Gastroesophageal sphincter (tissue), 4 donors: Measurements from ENCODE around the gene IZUMO2. TPM values are rescaled to one million over a fixed set of nuclear protein-coding genes. Genes with fewer than 3 reads are reported as not detected.

Source experiments
- ATAC-seq: fragments of 150-250 bp; one replicate; pipeline ENCODE4 v1.9.1; 2016; ENCODE audit warnings: mild to moderate bottlenecking, moderate library complexity
- H3K27ac ChIP-seq, 4 donors: fragments of 200-600 bp; sonication (generic) in 3 of 4; 1 replicate in 3 of 4; 2 replicates in 1 of 4; pipeline ENCODE4 v1.5.1; 2016 to 2019
- H3K27me3 ChIP-seq: fragments of 200-600 bp; sonication (generic); one replicate; pipeline ENCODE4 v1.5.1; 2019
- H3K36me3 ChIP-seq, 2 donors: fragments of 200-600 bp; sonication (generic); one replicate each; pipeline ENCODE4 v1.5.1; 2019; ENCODE audit warnings: control low read depth in 1 of 2
- H3K4me1 ChIP-seq, 3 donors: fragments of 200-600 bp; sonication (generic); 1 replicate in 2 of 3; 2 replicates in 1 of 3; pipeline ENCODE4 v1.5.1; 2016 to 2019; ENCODE audit warnings: control low read depth in 2 of 3
- H3K4me3 ChIP-seq, 2 donors: fragments of 200-600 bp; sonication (generic); one replicate each; pipeline ENCODE4 v1.5.1; 2019; ENCODE audit warnings: mild to moderate bottlenecking in 1 of 2, moderate library complexity in 1 of 2
- H3K9me3 ChIP-seq, 3 donors: fragments of 200-600 bp; sonication (generic); one replicate each; pipeline ENCODE4 v1.5.1; 2017 to 2019; ENCODE audit warnings: control low read depth in 2 of 3
- EP300 ChIP-seq: sonication (generic); formaldehyde crosslinking; IDR thresholded peaks from one replicate; pipeline ENCODE4 v1.6.1; 2017; ENCODE audit warnings: antibody characterized with exemption, mild to moderate bottlenecking
- POLR2A ChIP-seq, 2 donors: fragments of 450-650 bp; IDR thresholded peaks; one replicate each; pipeline ENCODE4 v1.6.1; 2017; ENCODE audit warnings: antibody characterized with exemption in 2 of 2, mild to moderate bottlenecking in 2 of 2, moderate library complexity in 1 of 2
- POLR2AphosphoS5 ChIP-seq: sonication (generic); formaldehyde crosslinking; IDR thresholded peaks from one replicate; pipeline ENCODE4 v1.6.1; 2017; ENCODE audit warnings: antibody characterized with exemption
- WGBS, 2 donors: methylation state at CpG; one replicate each; pipeline ENCODE4 v1.1.5; 2018; ENCODE audit warnings: low coverage in 1 of 2; 5-methylcytosine and 5-hydroxymethylcytosine counted together
- total RNA-seq, 4 donors: library from RNA; depleted of rRNA; stranded (reverse); fragments of >200 nt; gene quantifications; one replicate each; pipeline ENCODE4 v1.1.0, GENCODE V29; 2016
- TF ChIP-seq, protein P1 (sequence below), 4 experiments: fragments of 200-600 bp in 2 of 4; fragments of 450-650 bp in 2 of 4; sonication (generic) in 1 of 4; IDR thresholded peaks; one replicate each; pipeline ENCODE4 v1.5.1; 2017 to 2019; ENCODE audit warnings: antibody characterized with exemption in 4 of 4, mild to moderate bottlenecking in 2 of 4, moderate library complexity in 2 of 4

IZUMO2 gene
- total RNA-seq, 4 donors from 2014 or later, result not detected

DNA sequence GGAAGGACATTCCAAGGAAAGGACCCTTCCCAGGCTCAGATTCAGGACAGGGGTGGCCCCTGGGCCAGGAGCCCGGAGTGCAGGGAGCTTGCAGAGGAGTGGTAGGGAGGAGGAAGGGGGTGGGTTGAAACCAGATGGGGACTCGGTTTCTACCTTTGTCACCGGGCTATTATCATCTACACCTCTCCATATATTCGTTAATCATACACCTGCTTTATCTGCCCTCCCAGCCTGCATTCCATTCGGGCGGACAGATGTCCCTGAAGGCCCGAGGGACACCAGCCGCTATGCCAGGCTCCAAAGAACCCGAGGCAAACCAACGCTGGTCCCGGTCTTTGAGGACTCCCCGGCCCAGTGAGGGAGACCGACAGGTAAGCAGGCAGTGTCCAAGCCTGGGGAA is 24.9 kb upstream of the IZUMO2 start:
- ATAC-seq, result no peak
- Histone ChIP-seq H3K27me3 (peaks cover 61% of the 10 kb centered on the region), H3K27ac (no peak overlapping the region), H3K4me1 (no peaks in the 10 kb centered on the region), H3K36me3 (no peaks in the 10 kb centered on the region), H3K4me3 (no peak overlapping the region), H3K9me3 (peaks cover 0 to 6% (median 0%) of the 10 kb centered on the region in 3 donors)
- WGBS, 2 donors, result 44 to 88% methylated on average over 1 to 6 of the region's 13 CpGs
- TF ChIP-seq, protein P1, sequence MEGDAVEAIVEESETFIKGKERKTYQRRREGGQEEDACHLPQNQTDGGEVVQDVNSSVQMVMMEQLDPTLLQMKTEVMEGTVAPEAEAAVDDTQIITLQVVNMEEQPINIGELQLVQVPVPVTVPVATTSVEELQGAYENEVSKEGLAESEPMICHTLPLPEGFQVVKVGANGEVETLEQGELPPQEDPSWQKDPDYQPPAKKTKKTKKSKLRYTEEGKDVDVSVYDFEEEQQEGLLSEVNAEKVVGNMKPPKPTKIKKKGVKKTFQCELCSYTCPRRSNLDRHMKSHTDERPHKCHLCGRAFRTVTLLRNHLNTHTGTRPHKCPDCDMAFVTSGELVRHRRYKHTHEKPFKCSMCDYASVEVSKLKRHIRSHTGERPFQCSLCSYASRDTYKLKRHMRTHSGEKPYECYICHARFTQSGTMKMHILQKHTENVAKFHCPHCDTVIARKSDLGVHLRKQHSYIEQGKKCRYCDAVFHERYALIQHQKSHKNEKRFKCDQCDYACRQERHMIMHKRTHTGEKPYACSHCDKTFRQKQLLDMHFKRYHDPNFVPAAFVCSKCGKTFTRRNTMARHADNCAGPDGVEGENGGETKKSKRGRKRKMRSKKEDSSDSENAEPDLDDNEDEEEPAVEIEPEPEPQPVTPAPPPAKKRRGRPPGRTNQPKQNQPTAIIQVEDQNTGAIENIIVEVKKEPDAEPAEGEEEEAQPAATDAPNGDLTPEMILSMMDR (IDR thresholded peaks at IDR 0.05), result no peak
- TF ChIP-seq POLR2AphosphoS5, result no peak

DNA sequence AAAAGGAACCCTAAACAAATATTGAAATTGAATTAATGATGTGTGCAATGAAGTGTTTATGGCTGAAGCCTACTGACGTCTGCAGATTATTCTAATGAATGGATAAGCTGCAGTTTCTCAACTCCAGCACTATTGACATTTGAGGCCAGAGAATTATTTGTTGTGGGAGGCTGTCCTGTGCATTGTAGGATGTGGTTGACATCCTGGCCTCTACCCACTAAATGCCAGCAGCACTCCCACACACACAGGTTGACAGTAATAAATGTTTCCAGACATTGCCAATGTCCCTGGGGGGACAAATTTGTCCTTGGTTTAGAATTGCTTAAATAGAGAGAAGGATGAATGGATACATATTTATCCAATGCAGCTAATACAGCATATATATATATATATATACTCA is 21.1 kb upstream of the IZUMO2 start:
- ATAC-seq, result no peak
- Histone ChIP-seq H3K36me3 (no peaks in the 10 kb centered on the region), H3K4me1 (no peaks in the 10 kb centered on the region), H3K27ac (no peak overlapping the region), H3K4me3 (no peak overlapping the region), H3K27me3 (peaks cover 62% of the 10 kb centered on the region), H3K9me3 (peaks cover 0 to 10% (median 0%) of the 10 kb centered on the region in 3 donors)
- no peak for TF ChIP-seq POLR2A (IDR thresholded peaks at IDR 0.05)
- TF ChIP-seq, protein P1 (IDR thresholded peaks at IDR 0.05), result no peak
- no peak for TF ChIP-seq POLR2AphosphoS5
- TF ChIP-seq EP300, result no peak
- 6 to 8% methylated on average over 1 of the region's 1 CpG for WGBS, 2 donors

DNA sequence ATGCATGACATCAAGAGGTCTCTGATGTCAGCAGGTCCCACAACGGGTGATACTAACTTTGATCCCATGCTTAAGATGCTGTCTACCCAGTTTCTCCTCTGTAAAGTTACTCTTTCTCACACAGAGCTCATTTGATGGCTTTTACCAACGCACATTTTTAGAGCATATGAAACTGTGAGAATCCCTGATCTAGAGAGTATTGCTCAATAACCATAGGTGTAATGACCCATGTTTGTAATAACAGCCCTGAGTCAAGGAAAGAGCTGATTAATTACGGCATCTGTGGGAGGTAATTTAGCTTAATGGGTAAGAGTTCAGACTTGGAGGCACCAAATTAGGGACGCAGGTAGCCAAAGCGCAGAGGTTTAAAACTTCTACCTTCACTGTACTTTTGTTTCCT is 18.0 kb upstream of the IZUMO2 start:
- WGBS, 2 donors, result 76 to 85% methylated on average over 4 to 5 of the region's 5 CpGs
- Histone ChIP-seq H3K4me1 (no peaks in the 10 kb centered on the region), H3K4me3 (no peak overlapping the region), H3K27ac (no peak overlapping the region), H3K27me3 (peaks cover 62% of the 10 kb centered on the region), H3K36me3 (no peaks in the 10 kb centered on the region), H3K9me3 (peaks cover 0 to 10% (median 0%) of the 10 kb centered on the region in 3 donors)
- ATAC-seq, result no peak
- TF ChIP-seq, protein P1 (IDR thresholded peaks at IDR 0.05), result no peak
- TF ChIP-seq EP300, result no peak

DNA sequence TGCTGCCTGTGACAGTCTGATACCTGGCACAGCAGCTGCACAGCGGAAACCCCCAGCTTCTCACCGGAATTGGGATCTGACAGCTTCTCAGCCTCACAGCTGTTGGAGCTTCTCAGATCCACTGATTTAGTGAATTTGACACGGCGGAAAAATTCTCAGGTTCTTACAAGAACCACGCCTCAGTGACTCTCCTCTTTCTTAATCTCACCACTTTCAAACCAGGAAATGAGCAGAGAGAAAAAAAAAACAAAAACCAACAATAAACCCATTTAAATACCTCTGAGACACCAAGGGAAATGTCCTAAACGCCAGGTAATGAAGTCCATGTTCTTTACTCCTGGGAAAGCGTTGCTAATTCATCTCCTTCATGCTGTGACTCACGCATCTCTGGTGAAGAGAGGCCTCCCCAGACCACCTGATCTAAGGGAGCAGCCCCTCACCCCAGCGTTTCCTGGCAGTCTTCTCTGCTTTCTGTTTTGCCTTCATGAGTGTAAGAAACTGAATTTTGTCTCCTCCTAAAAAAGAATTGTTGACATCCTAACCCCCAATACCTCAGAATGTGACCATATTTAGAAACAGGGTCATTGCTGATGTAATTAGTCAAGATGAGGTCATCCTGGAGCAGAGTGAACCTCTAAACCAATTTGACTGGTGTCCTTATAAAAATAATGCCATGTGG is 15.9 kb upstream of the IZUMO2 start:
- no peak for TF ChIP-seq POLR2AphosphoS5
- TF ChIP-seq, protein P1 (IDR thresholded peaks at IDR 0.05), result no peak
- no peak for ATAC-seq
- WGBS, 2 donors, result 53 to 57% methylated on average over 9 of the region's 9 CpGs

DNA sequence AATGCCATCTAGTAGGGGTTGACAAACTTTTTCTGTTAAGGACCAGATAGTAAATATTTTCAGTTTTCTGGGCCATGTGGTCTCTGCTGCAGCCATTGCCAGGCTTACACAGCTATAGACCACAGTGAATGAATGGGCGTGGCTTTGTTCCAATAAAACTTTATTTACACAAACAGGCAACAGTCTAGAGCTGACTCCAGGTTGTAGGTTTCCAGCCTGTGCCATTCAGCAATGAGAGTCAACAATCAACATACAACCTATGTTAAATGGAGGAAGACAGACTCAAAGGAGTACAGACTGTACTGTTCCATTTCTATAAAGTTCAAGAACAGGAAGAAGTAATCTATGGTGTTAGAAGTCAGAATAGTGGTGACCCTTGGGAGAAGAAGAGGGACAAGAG is 15.2 kb upstream of the IZUMO2 start:
- H3K27ac ChIP-seq, result no peak overlapping the region
- H3K9me3 ChIP-seq, result peaks cover 0 to 10% (median 0%) of the 10 kb centered on the region in 3 donors
- 63 to 100% methylated on average over 1 of the region's 1 CpG for WGBS, 2 donors
- no peak overlapping the region for H3K4me3 ChIP-seq
- no peaks in the 10 kb centered on the region for H3K36me3 ChIP-seq
- ATAC-seq, result no peak
- TF ChIP-seq EP300 (no peak), POLR2AphosphoS5 (no peak), POLR2A (IDR thresholded peaks at IDR 0.05) (no peak)
- TF ChIP-seq, protein P1 (IDR thresholded peaks at IDR 0.05), result no peak
- peaks cover 72% of the 10 kb centered on the region for H3K27me3 ChIP-seq
- no peaks in the 10 kb centered on the region for H3K4me1 ChIP-seq

More for the DNA sequence above, 15.9 kb upstream of the IZUMO2 start:
- no peak overlapping the region for H3K4me3 ChIP-seq
- H3K9me3 ChIP-seq, result peaks cover 0 to 10% (median 0%) of the 10 kb centered on the region in 3 donors
- H3K27ac ChIP-seq, result no peak overlapping the region
- H3K4me1 ChIP-seq, result no peaks in the 10 kb centered on the region
- H3K27me3 ChIP-seq, result peaks cover 68% of the 10 kb centered on the region
- H3K36me3 ChIP-seq, result no peaks in the 10 kb centered on the region
